ENCODE data around the gene KRT34. TPM values are rescaled to one million over a fixed set of nuclear protein-coding genes. Genes with fewer than 3 reads are reported as not detected.

Gene KRT34
- polyA plus RNA-seq, 1 of the 3 experiments (the other 2 are of a cell fraction): 0.08 TPM

- Histone ChIP-seq H3K27me3 (ENCODE audit: insufficient read depth) (no peaks in the 10 kb centered on the region), H3K4me2 (no peak overlapping the region), H3K9me2 (no peaks in the 10 kb centered on the region), H3K36me3 (replicated peaks in 1 of 2; ENCODE audit: control insufficient read depth in 1 of 2, insufficient read depth in 2 of 2, low read length in 1 of 2) (no peaks in the 10 kb centered on the region), H4K20me1 (ENCODE audit: insufficient read depth) (no peaks in the 10 kb centered on the region), H3K4me3 (ENCODE audit: low read depth in 2 of 2, low read length in 1 of 2) (no peak overlapping the region), H3K4me1 (ENCODE audit: control insufficient read depth in 1 of 2, insufficient read depth in 2 of 2, low read depth in 1 of 2, low read length in 1 of 2) (0 out of 4 replicates have a peak, but pooled peaks cover 0 to 4% of the 10 kb centered on the region in 2 experiments), H3K79me2 (ENCODE audit: insufficient read depth) (no peaks in the 10 kb centered on the region), H3K9ac (no peak overlapping the region), H3F3A (replicated peaks; ENCODE audit: insufficient read depth) (no peaks in the 10 kb centered on the region), H3K27ac (ENCODE audit: low read depth in 2 of 2, low read length in 1 of 2) (no peak overlapping the region), H2AFZ (ENCODE audit: low read depth) (no peak overlapping the region), H3K9me3 (no peaks in the 10 kb centered on the region)
- CTCF ChIA-PET: interaction anchor here (1.1 kb wide), 1 partner anchor 267 kb away, joined by 3 read pairs; no protein-coding TSS in a partner anchor
- 75% methylated on average over 7 of the region's 7 CpGs for WGBS (ENCODE audit: low lambda C conversion rate)
- no peak for DNase-seq
- POLR2A ChIA-PET: no interaction called here
- TF ChIP-seq YY1 (IDR thresholded peaks at IDR 0.05; ENCODE audit: low read depth) (no peak), POLR2AphosphoS5 (IDR thresholded peaks at IDR 0.05; ENCODE audit: low read depth, low read length) (no peak), RFX5 (IDR thresholded peaks at IDR 0.05; ENCODE audit: low read length) (no peak), FOXM1 (IDR thresholded peaks at IDR 0.05; ENCODE audit: low read depth) (no peak), MEF2A (IDR thresholded peaks at IDR 0.05; ENCODE audit: borderline replicate concordance, low read depth) (no peak), EP300 (IDR thresholded peaks at IDR 0.05; ENCODE audit: borderline replicate concordance in 1 of 2, low read depth in 1 of 2, low read length in 1 of 2) (no peak), IRF3 (IDR thresholded peaks at IDR 0.05; ENCODE audit: low read depth, low read length) (no peak), ELF1 (IDR thresholded peaks at IDR 0.05) (no peak), SIN3A (IDR thresholded peaks at IDR 0.05; ENCODE audit: borderline replicate concordance, low read depth, low read length) (no peak), EZH2phosphoT487 (IDR thresholded peaks at IDR 0.05; ENCODE audit: borderline replicate concordance, low read depth) (no peak), GATA2 (CRISPR knock-in tag; IDR thresholded peaks at IDR 0.05) (no peak), FOSL2 (IDR thresholded peaks at IDR 0.05; ENCODE audit: borderline replicate concordance, low read depth) (no peak)
Observed at GRCh38 chr17:41396340-41396739, 14.2 kb upstream of the KRT34 start.

GRCh38 chr17:41395611-41396010 is 13.5 kb upstream of the KRT34 start:
- H3F3A ChIP-seq (replicated peaks; ENCODE audit: insufficient read depth): no peaks in the 10 kb centered on the region
- no peak for TF ChIP-seq POLR2AphosphoS5 (IDR thresholded peaks at IDR 0.05; ENCODE audit: low read depth, low read length)
- no peak for TF ChIP-seq TEAD4 (IDR thresholded peaks at IDR 0.05; ENCODE audit: borderline replicate concordance, insufficient read depth)
- TF ChIP-seq CTCF (IDR thresholded peaks at IDR 0.05): no peak
- TF ChIP-seq EP300 (IDR thresholded peaks at IDR 0.05; ENCODE audit: borderline replicate concordance in 1 of 2, low read depth in 1 of 2, low read length in 1 of 2): no peak
- TF ChIP-seq TCF12 (IDR thresholded peaks at IDR 0.05): no peak
- TF ChIP-seq RFX5 (IDR thresholded peaks at IDR 0.05; ENCODE audit: low read length): no peak
- no peak for TF ChIP-seq FOSL2 (IDR thresholded peaks at IDR 0.05; ENCODE audit: borderline replicate concordance, low read depth)
- TF ChIP-seq, protein P1, sequence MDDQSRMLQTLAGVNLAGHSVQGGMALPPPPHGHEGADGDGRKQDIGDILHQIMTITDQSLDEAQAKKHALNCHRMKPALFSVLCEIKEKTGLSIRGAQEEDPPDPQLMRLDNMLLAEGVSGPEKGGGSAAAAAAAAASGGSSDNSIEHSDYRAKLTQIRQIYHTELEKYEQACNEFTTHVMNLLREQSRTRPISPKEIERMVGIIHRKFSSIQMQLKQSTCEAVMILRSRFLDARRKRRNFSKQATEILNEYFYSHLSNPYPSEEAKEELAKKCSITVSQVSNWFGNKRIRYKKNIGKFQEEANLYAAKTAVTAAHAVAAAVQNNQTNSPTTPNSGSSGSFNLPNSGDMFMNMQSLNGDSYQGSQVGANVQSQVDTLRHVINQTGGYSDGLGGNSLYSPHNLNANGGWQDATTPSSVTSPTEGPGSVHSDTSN (IDR thresholded peaks at IDR 0.05): no peak
- TF ChIP-seq RCOR1 (IDR thresholded peaks at IDR 0.05; ENCODE audit: low read length): no peak
- TF ChIP-seq FOXM1 (IDR thresholded peaks at IDR 0.05; ENCODE audit: low read depth): no peak
- no peak for TF ChIP-seq USF1 (IDR thresholded peaks at IDR 0.05; ENCODE audit: borderline replicate concordance, low read depth)
- no peak for TF ChIP-seq RXRA (IDR thresholded peaks at IDR 0.05; ENCODE audit: borderline replicate concordance, low read depth)
- TF ChIP-seq ZBTB33 (IDR thresholded peaks at IDR 0.05; ENCODE audit: borderline replicate concordance, low read depth): no peak
- no peak for TF ChIP-seq MEF2A (IDR thresholded peaks at IDR 0.05; ENCODE audit: borderline replicate concordance, low read depth)
- no peak for TF ChIP-seq NFIC (IDR thresholded peaks at IDR 0.05; ENCODE audit: borderline replicate concordance)
- TF ChIP-seq JUND (IDR thresholded peaks at IDR 0.05): no peak

More at GRCh38 chr17:41395611-41396010, 13.5 kb upstream of the KRT34 start:
- Histone ChIP-seq H3K4me3 (ENCODE audit: low read depth in 2 of 2, low read length in 1 of 2) (no peak overlapping the region), H3K9ac (no peak overlapping the region), H3K36me3 (replicated peaks in 1 of 2; ENCODE audit: control insufficient read depth in 1 of 2, insufficient read depth in 2 of 2, low read length in 1 of 2) (no peaks in the 10 kb centered on the region), H3K9me3 (no peaks in the 10 kb centered on the region), H3K9me2 (no peaks in the 10 kb centered on the region), H3K27me3 (ENCODE audit: insufficient read depth) (no peaks in the 10 kb centered on the region), H3K79me2 (ENCODE audit: insufficient read depth) (no peaks in the 10 kb centered on the region), H4K20me1 (ENCODE audit: insufficient read depth) (no peaks in the 10 kb centered on the region), H3K4me2 (no peak overlapping the region), H3K4me1 (ENCODE audit: control insufficient read depth in 1 of 2, insufficient read depth in 2 of 2, low read depth in 1 of 2, low read length in 1 of 2) (peaks cover 0 to 4% of the 10 kb centered on the region in 2 experiments; a peak in 1 of 4 replicates), H3K27ac (ENCODE audit: low read depth in 2 of 2, low read length in 1 of 2) (no peak overlapping the region), H2AFZ (ENCODE audit: low read depth) (no peak overlapping the region)
- POLR2A ChIA-PET: no interaction called here
- DNase-seq: no peak
- WGBS (ENCODE audit: low lambda C conversion rate): 88% methylated on average over 1 of the region's 1 CpG
- CTCF ChIA-PET: no interaction called here
